Neural cell (in vitro differentiated cells): ENCODE data around the gene ZNF554.

Source experiments
- EP300 ChIP-seq: fragments of 450-650 bp; conservative IDR thresholded peaks from 2 replicates; pipeline ENCODE4 v1.6.1; 2014; ENCODE audit warnings: antibody characterized with exemption, mild to moderate bottlenecking, moderate library complexity; ENCODE audit not compliant: poor library complexity, severe bottlenecking
- EZH2 ChIP-seq: fragments of 200-600, 300-800 bp; shearing (Covaris generic), sonication (generic); IDR thresholded peaks from 2 replicates; pipeline ENCODE4 v1.6.1; 2014; ENCODE audit warnings: antibody characterized with exemption, low read length, borderline replicate concordance, mild to moderate bottlenecking; ENCODE audit not compliant: insufficient read depth, poor library complexity, severe bottlenecking
- TF ChIP-seq, protein P1 (sequence below): fragments of 450-650 bp; IDR thresholded peaks from 2 replicates; pipeline ENCODE4 v1.5.1; 2014; ENCODE audit warnings: antibody characterized with exemption, mild to moderate bottlenecking, moderate library complexity; ENCODE audit not compliant: poor library complexity, severe bottlenecking
- TF ChIP-seq, protein P2 (sequence below): IDR thresholded peaks from 2 replicates; pipeline ENCODE4 v1.6.1; 2012; ENCODE audit warnings: borderline replicate concordance

DNA sequence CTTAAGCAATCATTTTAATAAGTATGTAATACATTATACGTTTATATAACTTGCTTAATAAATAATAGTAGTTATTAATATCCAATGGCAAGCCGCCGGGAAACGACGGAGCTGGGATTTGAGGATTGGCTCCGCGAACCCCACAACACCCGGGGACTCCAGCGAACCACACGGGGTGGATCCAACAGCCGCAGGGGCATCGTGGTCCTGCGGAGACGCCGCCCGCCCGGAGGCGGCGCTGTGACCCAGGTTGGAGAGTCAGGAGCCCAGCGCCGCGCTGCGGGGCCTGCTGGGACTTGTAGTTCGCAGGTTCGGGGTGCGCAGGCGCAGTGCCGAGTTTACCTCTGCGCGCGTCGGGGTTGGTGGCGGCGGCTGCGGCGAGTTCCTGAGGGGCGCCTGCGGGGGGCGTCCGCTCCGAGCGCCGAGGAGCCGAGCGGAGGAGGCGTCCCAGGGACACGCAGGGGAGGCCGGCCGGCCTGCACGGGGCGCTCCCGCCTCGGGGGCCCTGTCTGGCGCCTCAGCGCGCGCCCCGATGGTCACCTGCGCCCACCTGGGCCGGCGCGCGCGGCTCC is at the start of gene ZNF554:
- TF ChIP-seq, protein P1, sequence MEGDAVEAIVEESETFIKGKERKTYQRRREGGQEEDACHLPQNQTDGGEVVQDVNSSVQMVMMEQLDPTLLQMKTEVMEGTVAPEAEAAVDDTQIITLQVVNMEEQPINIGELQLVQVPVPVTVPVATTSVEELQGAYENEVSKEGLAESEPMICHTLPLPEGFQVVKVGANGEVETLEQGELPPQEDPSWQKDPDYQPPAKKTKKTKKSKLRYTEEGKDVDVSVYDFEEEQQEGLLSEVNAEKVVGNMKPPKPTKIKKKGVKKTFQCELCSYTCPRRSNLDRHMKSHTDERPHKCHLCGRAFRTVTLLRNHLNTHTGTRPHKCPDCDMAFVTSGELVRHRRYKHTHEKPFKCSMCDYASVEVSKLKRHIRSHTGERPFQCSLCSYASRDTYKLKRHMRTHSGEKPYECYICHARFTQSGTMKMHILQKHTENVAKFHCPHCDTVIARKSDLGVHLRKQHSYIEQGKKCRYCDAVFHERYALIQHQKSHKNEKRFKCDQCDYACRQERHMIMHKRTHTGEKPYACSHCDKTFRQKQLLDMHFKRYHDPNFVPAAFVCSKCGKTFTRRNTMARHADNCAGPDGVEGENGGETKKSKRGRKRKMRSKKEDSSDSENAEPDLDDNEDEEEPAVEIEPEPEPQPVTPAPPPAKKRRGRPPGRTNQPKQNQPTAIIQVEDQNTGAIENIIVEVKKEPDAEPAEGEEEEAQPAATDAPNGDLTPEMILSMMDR = peak; percentile 100
- TF ChIP-seq, protein P2, sequence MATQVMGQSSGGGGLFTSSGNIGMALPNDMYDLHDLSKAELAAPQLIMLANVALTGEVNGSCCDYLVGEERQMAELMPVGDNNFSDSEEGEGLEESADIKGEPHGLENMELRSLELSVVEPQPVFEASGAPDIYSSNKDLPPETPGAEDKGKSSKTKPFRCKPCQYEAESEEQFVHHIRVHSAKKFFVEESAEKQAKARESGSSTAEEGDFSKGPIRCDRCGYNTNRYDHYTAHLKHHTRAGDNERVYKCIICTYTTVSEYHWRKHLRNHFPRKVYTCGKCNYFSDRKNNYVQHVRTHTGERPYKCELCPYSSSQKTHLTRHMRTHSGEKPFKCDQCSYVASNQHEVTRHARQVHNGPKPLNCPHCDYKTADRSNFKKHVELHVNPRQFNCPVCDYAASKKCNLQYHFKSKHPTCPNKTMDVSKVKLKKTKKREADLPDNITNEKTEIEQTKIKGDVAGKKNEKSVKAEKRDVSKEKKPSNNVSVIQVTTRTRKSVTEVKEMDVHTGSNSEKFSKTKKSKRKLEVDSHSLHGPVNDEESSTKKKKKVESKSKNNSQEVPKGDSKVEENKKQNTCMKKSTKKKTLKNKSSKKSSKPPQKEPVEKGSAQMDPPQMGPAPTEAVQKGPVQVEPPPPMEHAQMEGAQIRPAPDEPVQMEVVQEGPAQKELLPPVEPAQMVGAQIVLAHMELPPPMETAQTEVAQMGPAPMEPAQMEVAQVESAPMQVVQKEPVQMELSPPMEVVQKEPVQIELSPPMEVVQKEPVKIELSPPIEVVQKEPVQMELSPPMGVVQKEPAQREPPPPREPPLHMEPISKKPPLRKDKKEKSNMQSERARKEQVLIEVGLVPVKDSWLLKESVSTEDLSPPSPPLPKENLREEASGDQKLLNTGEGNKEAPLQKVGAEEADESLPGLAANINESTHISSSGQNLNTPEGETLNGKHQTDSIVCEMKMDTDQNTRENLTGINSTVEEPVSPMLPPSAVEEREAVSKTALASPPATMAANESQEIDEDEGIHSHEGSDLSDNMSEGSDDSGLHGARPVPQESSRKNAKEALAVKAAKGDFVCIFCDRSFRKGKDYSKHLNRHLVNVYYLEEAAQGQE = no peak
- TF ChIP-seq EP300 (peak; percentile 36), EZH2 (no peak)
